ENCODE measurements around the gene TRPV4.

TRPV4 gene

DNA sequence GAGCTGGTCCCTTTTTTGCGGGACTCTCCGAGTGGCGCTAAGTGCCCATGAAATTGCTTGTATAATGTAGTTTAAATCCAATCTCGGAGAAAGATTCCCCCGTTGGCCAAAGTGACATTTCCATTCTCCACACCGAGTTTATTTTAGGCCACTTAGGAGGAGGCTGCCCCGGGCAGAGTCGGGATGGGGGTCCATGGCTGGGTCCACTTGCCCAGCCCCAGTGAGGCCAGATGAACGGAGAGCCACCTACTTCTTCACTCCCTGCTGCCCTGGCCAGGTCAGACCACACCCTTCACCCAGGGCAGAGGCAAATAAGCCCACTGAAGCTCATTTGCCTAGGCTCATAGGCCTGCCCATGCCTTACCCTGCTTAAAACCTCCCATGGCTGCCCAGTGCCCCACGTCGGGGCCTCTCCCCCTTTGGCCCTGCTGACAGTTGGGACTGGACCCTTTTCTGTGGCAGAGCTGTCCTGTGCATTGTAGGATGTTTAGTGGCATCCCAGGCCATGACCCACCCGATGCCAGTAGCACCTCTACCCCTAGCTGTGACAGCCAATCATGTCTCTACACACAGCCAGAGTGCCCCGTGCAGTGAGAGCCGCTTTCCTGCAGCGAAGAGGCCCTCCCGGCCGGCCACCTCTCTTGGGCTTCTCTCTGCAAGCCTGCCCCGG lies 68.3 kb downstream of the TRPV4 start:
- H3K27me3 ChIP-seq (ENCODE audit: control insufficient read depth in 2 of 2, insufficient read depth in 2 of 2, low read length in 2 of 2): no peaks in the 10 kb centered on the region
- no peak overlapping the region for H3K27ac ChIP-seq (ENCODE audit: low read depth in 2 of 2, low read length in 2 of 2)
- H3K9ac ChIP-seq (ENCODE audit: low read depth in 1 of 2, low read length in 2 of 2): no peak overlapping the region
- peaks cover 0 to 3% of the 10 kb centered on the region in 2 donors for H3K4me1 ChIP-seq (ENCODE audit: control insufficient read depth in 2 of 2, insufficient read depth in 2 of 2, low read length in 2 of 2)
- H3K36me3 ChIP-seq (ENCODE audit: control insufficient read depth in 2 of 2, insufficient read depth in 2 of 2, low read length in 2 of 2): no peaks in the 10 kb centered on the region
- no peaks in the 10 kb centered on the region for H3K9me3 ChIP-seq (ENCODE audit: control insufficient read depth in 2 of 2, low read length in 2 of 2)
- no peak overlapping the region for H3K4me3 ChIP-seq (ENCODE audit: low read length in 2 of 2)

DNA sequence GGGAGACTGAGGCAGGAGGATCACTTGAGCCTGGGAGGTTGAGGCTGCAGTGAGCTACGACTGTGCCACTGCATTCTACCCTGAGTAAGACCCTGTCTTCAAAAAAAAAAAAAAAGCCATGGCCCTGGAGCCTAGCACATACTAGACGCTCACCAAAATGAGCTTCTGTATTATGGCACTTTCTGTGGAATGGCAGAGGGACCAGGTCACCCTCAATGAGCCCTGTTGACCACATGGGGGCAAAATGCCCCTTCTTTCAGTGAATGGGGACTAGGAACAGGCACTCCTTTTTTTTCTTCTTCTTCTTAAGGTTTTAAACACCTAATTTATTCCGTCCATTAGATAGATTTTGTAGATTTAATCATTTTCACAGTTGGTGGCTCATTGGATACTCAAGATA lies 69.1 kb downstream of the TRPV4 start:
- H3K4me3 ChIP-seq (ENCODE audit: low read length in 2 of 2): no peak overlapping the region
- no peak overlapping the region for H3K9ac ChIP-seq (ENCODE audit: low read depth in 1 of 2, low read length in 2 of 2)
- H3K27me3 ChIP-seq (ENCODE audit: control insufficient read depth in 2 of 2, insufficient read depth in 2 of 2, low read length in 2 of 2): no peaks in the 10 kb centered on the region
- no peak overlapping the region for H3K27ac ChIP-seq (ENCODE audit: low read depth in 2 of 2, low read length in 2 of 2)
- no peaks in the 10 kb centered on the region for H3K9me3 ChIP-seq (ENCODE audit: control insufficient read depth in 2 of 2, low read length in 2 of 2)
- peaks cover 0 to 3% of the 10 kb centered on the region in 2 donors for H3K4me1 ChIP-seq (ENCODE audit: control insufficient read depth in 2 of 2, insufficient read depth in 2 of 2, low read length in 2 of 2)
- H3K36me3 ChIP-seq (ENCODE audit: control insufficient read depth in 2 of 2, insufficient read depth in 2 of 2, low read length in 2 of 2): no peaks in the 10 kb centered on the region

DNA sequence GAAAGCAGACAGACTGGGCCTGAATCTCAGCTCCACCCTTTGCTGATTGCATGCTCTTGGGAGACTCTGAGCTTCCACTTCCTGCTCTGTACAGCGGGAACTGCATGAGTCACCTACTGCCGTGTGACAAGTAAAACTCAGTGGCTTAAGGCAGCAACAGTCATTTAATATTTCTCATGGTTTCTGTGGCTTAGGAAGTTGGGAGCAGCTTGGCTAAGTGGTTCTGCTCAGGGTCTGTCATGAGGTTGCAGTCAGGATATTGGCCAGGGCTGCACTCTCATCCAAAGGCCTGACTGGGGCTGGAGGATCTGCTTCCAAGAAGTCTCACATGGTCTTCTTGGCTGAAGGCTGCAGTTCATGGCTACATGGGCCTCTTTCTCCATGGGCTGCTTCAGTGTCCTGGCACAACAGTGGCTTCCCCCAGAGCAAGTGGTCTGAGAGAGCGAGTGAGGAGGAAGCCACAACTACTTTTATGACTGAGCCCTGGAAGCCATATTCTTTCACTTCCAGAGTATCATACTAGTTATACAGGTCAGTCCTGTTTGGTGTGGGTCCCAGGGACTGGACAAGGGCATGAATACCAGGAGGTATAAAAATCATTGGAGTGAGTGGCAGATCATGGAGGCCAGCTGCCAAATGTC lies 69.9 kb downstream of the TRPV4 start:
- no peak overlapping the region for H3K9ac ChIP-seq (ENCODE audit: low read depth in 1 of 2, low read length in 2 of 2)
- peaks cover 0 to 3% of the 10 kb centered on the region in 2 donors for H3K4me1 ChIP-seq (ENCODE audit: control insufficient read depth in 2 of 2, insufficient read depth in 2 of 2, low read length in 2 of 2)
- H3K27me3 ChIP-seq (ENCODE audit: control insufficient read depth in 2 of 2, insufficient read depth in 2 of 2, low read length in 2 of 2): no peaks in the 10 kb centered on the region
- no peak overlapping the region for H3K4me3 ChIP-seq (ENCODE audit: low read length in 2 of 2)
- no peaks in the 10 kb centered on the region for H3K9me3 ChIP-seq (ENCODE audit: control insufficient read depth in 2 of 2, low read length in 2 of 2)
- no peaks in the 10 kb centered on the region for H3K36me3 ChIP-seq (ENCODE audit: control insufficient read depth in 2 of 2, insufficient read depth in 2 of 2, low read length in 2 of 2)
- H3K27ac ChIP-seq (ENCODE audit: low read depth in 2 of 2, low read length in 2 of 2): peak overlapping the region in 1 of 2 donors; percentile 39

DNA sequence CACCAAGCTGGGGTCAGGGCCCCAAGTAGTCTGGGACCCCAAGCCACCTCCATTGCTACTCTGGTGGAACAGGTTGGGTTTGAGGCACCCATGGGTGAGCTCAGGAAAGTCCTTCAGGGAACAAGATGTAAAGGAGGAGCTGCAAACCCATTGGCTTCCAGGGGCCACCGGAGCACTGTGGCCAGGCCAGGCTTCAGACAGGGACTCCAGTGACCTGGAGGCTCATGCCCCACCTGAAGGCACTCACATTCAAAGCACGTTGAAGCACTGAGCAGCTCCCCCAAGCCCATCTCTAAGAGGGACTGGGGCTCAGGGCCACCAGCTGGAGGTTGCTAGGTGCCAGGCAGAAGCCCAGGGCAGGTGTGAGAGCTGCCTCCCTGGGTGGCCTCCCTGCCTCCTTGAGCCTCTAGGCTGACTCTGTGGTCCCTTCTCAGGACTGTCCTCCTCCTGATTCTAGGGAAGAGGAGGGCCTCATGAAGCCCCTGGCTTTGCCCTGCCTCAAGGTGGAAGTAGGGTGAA lies 70.5 kb downstream of the TRPV4 start:
- Histone ChIP-seq H3K27ac (ENCODE audit: low read depth in 2 of 2, low read length in 2 of 2) (peak overlapping the region in 1 of 2 donors; percentile 39), H3K36me3 (ENCODE audit: control insufficient read depth in 2 of 2, insufficient read depth in 2 of 2, low read length in 2 of 2) (no peaks in the 10 kb centered on the region), H3K4me3 (ENCODE audit: low read length in 2 of 2) (no peak overlapping the region), H3K9ac (ENCODE audit: low read depth in 1 of 2, low read length in 2 of 2) (no peak overlapping the region), H3K9me3 (ENCODE audit: control insufficient read depth in 2 of 2, low read length in 2 of 2) (no peaks in the 10 kb centered on the region), H3K27me3 (ENCODE audit: control insufficient read depth in 2 of 2, insufficient read depth in 2 of 2, low read length in 2 of 2) (no peaks in the 10 kb centered on the region), H3K4me1 (ENCODE audit: control insufficient read depth in 2 of 2, insufficient read depth in 2 of 2, low read length in 2 of 2) (peaks cover 0 to 3% of the 10 kb centered on the region in 2 donors)

DNA sequence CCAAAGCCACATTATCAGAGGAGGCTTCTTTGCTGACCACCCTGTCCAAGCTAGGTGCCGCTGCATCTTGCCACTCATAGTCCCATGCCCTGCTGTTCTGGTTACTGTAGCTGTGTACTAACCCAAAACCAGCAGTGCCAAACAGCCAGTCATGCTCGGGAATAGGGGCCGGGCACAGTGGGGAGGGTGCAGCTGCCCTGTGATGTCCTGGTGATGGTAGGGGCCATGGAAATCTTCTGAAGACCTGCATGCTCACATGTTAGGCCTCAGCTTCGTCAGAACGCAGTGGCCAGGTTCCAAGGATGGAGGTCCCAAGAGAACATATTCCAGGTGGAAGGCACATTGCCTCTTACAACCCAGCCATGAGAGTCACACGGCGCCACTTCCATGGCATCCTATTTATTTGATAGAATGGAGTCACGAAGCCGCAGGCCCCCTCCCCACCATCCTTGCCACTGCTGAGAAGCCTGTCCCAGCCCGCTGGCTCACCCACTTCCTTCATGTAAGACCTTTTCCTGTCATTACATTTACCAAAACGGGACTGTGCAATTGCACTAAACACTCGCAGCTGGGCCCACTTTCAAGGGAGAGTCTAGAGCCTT lies 71.0 kb downstream of the TRPV4 start:
- Histone ChIP-seq H3K4me3 (ENCODE audit: low read length in 2 of 2) (no peak overlapping the region), H3K9me3 (ENCODE audit: control insufficient read depth in 2 of 2, low read length in 2 of 2) (no peaks in the 10 kb centered on the region), H3K36me3 (ENCODE audit: control insufficient read depth in 2 of 2, insufficient read depth in 2 of 2, low read length in 2 of 2) (no peaks in the 10 kb centered on the region), H3K9ac (ENCODE audit: low read depth in 1 of 2, low read length in 2 of 2) (no peak overlapping the region), H3K27me3 (ENCODE audit: control insufficient read depth in 2 of 2, insufficient read depth in 2 of 2, low read length in 2 of 2) (no peaks in the 10 kb centered on the region), H3K4me1 (ENCODE audit: control insufficient read depth in 2 of 2, insufficient read depth in 2 of 2, low read length in 2 of 2) (peaks cover 0 to 3% of the 10 kb centered on the region in 2 donors), H3K27ac (ENCODE audit: low read depth in 2 of 2, low read length in 2 of 2) (no peak overlapping the region)

DNA sequence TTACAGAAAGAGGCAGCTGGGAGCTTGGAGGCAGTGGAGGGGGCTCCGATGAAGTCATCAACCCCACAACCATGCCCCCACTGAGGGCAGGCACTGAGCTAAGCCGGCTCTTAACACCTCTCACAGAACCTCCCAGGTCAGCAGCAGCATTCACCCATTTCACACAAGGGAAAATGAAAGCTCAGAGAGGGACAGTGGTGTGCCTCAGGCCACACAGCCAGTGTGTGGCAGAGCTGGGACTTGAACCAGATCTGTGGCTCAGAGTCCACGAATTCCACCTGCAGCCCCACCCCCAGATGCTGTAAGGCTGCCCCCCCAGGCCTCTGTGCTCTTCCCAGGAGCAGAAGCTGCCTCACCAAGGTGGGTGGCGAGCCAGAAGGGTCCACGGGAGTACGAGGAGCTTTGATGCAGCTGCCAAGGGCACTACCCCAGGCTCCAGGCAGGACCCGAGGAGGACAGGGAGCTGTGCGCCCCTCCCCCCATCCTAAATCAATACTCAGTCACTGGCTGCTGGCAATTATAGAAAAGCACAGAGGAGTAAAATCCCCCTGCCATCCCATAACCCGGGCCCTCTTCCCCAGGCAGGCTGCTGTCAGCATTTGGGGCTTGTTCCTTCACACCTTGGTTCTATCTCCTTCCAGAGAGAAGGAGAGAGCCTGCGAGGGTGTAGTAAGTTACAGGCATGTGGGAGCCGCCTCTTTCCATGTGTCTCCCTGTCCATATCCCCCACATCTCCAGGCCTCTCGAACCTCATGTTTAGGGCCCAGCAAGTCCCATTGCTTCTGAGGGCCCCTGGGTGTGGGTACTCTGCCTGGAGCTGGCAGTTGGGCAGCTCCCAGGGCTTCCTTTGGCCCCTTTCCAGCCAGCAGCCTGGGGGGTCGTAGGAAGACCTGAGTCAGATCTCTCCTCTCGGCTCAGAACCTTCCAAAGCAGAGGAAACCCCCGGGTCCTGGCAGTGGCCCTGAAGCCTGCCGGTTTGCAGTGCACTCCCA lies 72.0 kb downstream of the TRPV4 start:
- no peak overlapping the region for H3K9ac ChIP-seq (ENCODE audit: low read depth in 1 of 2, low read length in 2 of 2)
- no peaks in the 10 kb centered on the region for H3K27me3 ChIP-seq (ENCODE audit: control insufficient read depth in 2 of 2, insufficient read depth in 2 of 2, low read length in 2 of 2)
- no peaks in the 10 kb centered on the region for H3K9me3 ChIP-seq (ENCODE audit: control insufficient read depth in 2 of 2, low read length in 2 of 2)
- no peaks in the 10 kb centered on the region for H3K36me3 ChIP-seq (ENCODE audit: control insufficient read depth in 2 of 2, insufficient read depth in 2 of 2, low read length in 2 of 2)
- no peak overlapping the region for H3K4me3 ChIP-seq (ENCODE audit: low read length in 2 of 2)
- H3K4me1 ChIP-seq (ENCODE audit: control insufficient read depth in 2 of 2, insufficient read depth in 2 of 2, low read length in 2 of 2): peaks cover 0 to 3% of the 10 kb centered on the region in 2 donors
- no peak overlapping the region for H3K27ac ChIP-seq (ENCODE audit: low read depth in 2 of 2, low read length in 2 of 2)

DNA sequence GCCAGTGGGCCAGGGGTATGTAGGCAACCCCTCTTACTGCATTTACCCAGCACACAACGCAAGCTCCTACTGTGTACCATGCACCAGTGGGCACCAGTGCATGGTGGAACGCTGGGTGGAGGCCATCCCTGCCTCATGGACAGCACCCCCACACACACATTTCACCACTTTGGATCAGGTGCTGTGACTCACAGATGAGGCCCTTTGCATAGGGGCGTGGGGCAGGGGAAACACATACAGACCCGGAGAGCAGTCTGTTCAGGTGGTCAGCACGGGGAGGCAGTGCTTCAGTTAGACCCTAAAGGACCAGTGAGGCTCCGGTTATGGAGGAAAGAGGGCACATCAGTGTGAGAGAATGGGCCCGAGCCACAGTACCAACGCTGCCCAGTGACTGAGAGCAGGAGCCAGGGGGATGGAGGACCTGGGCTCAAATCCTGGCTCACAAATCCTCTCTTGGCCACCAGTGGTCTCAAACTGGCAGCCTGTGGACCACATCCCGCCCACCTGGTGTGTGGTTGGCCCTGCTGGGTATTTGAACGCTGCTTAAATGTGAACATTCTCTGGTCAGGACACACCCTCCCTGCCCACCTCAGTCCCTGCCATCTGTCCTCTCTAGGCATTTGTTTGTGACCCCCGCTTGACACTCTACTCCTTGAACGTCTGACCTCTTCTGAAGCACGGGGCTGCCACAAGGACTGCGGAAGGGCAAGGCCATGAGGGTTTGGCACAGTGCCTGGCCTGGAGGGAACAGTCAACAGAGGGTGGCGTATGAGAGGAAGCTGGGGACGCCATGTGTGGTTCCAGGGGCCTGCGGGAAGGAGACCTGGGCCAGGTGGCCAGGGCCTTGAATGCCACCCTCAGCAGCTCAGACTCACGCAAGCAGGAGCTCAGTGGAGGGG lies 72.9 kb downstream of the TRPV4 start:
- no peak overlapping the region for H3K9ac ChIP-seq (ENCODE audit: low read depth in 1 of 2, low read length in 2 of 2)
- no peaks in the 10 kb centered on the region for H3K9me3 ChIP-seq (ENCODE audit: control insufficient read depth in 2 of 2, low read length in 2 of 2)
- H3K4me1 ChIP-seq (ENCODE audit: control insufficient read depth in 2 of 2, insufficient read depth in 2 of 2, low read length in 2 of 2): peaks cover 0 to 3% of the 10 kb centered on the region in 2 donors
- H3K4me3 ChIP-seq (ENCODE audit: low read length in 2 of 2): no peak overlapping the region
- no peaks in the 10 kb centered on the region for H3K27me3 ChIP-seq (ENCODE audit: control insufficient read depth in 2 of 2, insufficient read depth in 2 of 2, low read length in 2 of 2)
- H3K27ac ChIP-seq (ENCODE audit: low read depth in 2 of 2, low read length in 2 of 2): no peak overlapping the region
- no peaks in the 10 kb centered on the region for H3K36me3 ChIP-seq (ENCODE audit: control insufficient read depth in 2 of 2, insufficient read depth in 2 of 2, low read length in 2 of 2)

DNA sequence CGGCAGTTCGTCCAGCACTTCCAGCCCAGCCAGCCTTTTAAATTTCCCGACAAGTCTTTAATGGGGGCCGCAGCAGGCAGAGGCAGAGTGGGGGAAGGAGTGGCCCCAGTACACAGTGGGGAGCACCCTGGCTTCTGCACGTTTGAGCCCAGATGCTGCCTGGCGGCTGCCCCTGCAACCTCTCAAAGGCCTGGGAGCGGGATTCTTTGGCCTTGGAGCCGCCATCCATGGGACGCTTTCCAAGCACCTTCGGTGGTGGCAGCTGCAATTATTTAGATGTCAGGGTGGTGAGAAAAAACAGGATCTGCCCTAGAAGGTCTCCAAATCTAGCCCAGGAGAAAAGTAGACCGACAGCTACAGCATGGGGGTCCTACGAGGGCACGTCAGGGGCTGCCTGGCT lies 73.6 kb downstream of the TRPV4 start:
- Histone ChIP-seq H3K4me3 (ENCODE audit: low read length in 2 of 2) (no peak overlapping the region), H3K9ac (ENCODE audit: low read depth in 1 of 2, low read length in 2 of 2) (no peak overlapping the region), H3K9me3 (ENCODE audit: control insufficient read depth in 2 of 2, low read length in 2 of 2) (no peaks in the 10 kb centered on the region), H3K36me3 (ENCODE audit: control insufficient read depth in 2 of 2, insufficient read depth in 2 of 2, low read length in 2 of 2) (no peaks in the 10 kb centered on the region), H3K4me1 (ENCODE audit: control insufficient read depth in 2 of 2, insufficient read depth in 2 of 2, low read length in 2 of 2) (peaks cover 0 to 3% of the 10 kb centered on the region in 2 donors), H3K27me3 (ENCODE audit: control insufficient read depth in 2 of 2, insufficient read depth in 2 of 2, low read length in 2 of 2) (no peaks in the 10 kb centered on the region), H3K27ac (ENCODE audit: low read depth in 2 of 2, low read length in 2 of 2) (no peak overlapping the region)
